ENCODE measurements around the gene FBN2.

- TF ChIP-seq CTCF (IDR thresholded peaks at IDR 0.05; ENCODE audit: poor library complexity, severe bottlenecking), result no peak
- no peak for TF ChIP-seq EZH2 (IDR thresholded peaks at IDR 0.05; ENCODE audit: borderline replicate concordance, insufficient read depth, low read length, poor library complexity, severe bottlenecking)
- no peak for TF ChIP-seq TAF1 (IDR thresholded peaks at IDR 0.05; ENCODE audit: low read depth)
- TF ChIP-seq POLR2AphosphoS5 (IDR thresholded peaks at IDR 0.05), result no peak
Measured at GRCh38 chr5:128506643-128507042, 31.4 kb downstream of the FBN2 start.
